HG02885 (cell line): Measurements from ENCODE around the gene PPT2.
"Not testable (repeated sequence)": the region's sequence is repeated elsewhere in the genome, so short reads cannot be mapped to it uniquely, and the experiment has no call there.

Experiments used
- ATAC-seq: cut with Tn5 transposase; IDR thresholded peaks from one replicate; pipeline ENCODE4 v1.9.1; 2021; ENCODE audit warnings: mild to moderate bottlenecking; ENCODE audit not compliant: unreplicated experiment, poor library complexity

Gene PPT2

GRCh38 chr6:32175322-32175710, 21.4 kb downstream of the PPT2 start:
- no peak for ATAC-seq

- peak; percentile 50 for ATAC-seq
Measured at GRCh38 chr6:32175711-32176475, 22.0 kb downstream of the PPT2 start, which contains the start of gene AGPAT1. AGPAT1 (minus strand) TSS chr6:32176084; CDS start chr6:32171496, 4,588 bp downstream.

- no peak for ATAC-seq
Measured at GRCh38 chr6:32176476-32177182, 22.7 kb downstream of the PPT2 start.

GRCh38 chr6:32177183-32177787, 23.3 kb downstream of the PPT2 start:
- no peak for ATAC-seq

- ATAC-seq, result peak; percentile 84
Measured at GRCh38 chr6:32177788-32178546, 24.0 kb downstream of the PPT2 start, which contains the start of gene RNF5. RNF5 (plus strand) TSS chr6:32178405; CDS start chr6:32178512, 107 bp downstream.

GRCh38 chr6:32178547-32179440, 24.9 kb downstream of the PPT2 start:
- no peak for ATAC-seq

- ATAC-seq, result no peak
Measured at GRCh38 chr6:32179766-32180405, 25.9 kb downstream of the PPT2 start.

- no peak for ATAC-seq
Measured at GRCh38 chr6:32181148-32181702, 27.3 kb downstream of the PPT2 start.

- no peak for ATAC-seq
Measured at GRCh38 chr6:32181915-32182529, 28.1 kb downstream of the PPT2 start.

- ATAC-seq, result no peak
Measured at GRCh38 chr6:32182555-32182981, 28.6 kb downstream of the PPT2 start.

- ATAC-seq, result no peak
Measured at GRCh38 chr6:32183030-32183429, 29.1 kb downstream of the PPT2 start.

GRCh38 chr6:32183483-32184083, 29.6 kb downstream of the PPT2 start:
- no peak for ATAC-seq

- no peak for ATAC-seq
Measured at GRCh38 chr6:32184084-32184640, 30.2 kb downstream of the PPT2 start, which contains the start of gene AGER. AGER (minus strand) TSS chr6:32184253; CDS start chr6:32184222, 31 bp downstream.

- ATAC-seq, result not testable (repeated sequence)
Measured at GRCh38 chr6:32185681-32186131, 31.8 kb downstream of the PPT2 start.

- ATAC-seq, result not testable (repeated sequence)
Measured at GRCh38 chr6:32186151-32186840, 32.4 kb downstream of the PPT2 start.

- no peak for ATAC-seq
Measured at GRCh38 chr6:32187009-32187709, 33.2 kb downstream of the PPT2 start.
